Epidermal melanocyte (primary cell): Measurements from ENCODE around the gene NPM1.

Experiments
- DNase-seq: peaks from one replicate; pipeline ENCODE4 v3.0.0; 2011; ENCODE audit warnings: low spot score; ENCODE audit not compliant: insufficient read length

NPM1 gene

GRCh38 chr5:171449426-171449825, 61.8 kb downstream of the NPM1 start:
- DNase-seq = no peak

GRCh38 chr5:171450423-171451331, 63.0 kb downstream of the NPM1 start:
- DNase-seq = no peak

DNA sequence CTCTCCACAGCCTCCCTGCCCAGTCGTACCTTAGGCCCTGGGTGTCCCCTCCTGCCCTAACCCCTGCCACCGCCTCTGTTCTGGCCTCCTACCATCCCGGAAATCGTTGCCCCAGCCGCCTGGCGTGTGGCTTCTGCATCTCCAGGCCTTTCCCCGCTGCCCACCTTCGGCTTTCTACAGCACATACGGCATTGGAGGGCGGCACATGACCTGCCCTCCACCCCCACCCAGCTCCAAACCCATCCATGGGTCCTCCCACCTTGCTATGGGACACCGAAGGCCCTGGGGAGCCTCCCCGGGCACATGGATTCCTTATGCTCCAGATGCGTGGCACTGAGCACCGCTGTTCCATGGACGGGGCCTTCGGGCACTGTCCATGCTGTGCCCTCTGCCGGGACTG, 63.8 kb downstream of the NPM1 start:
- no peak for DNase-seq

DNA sequence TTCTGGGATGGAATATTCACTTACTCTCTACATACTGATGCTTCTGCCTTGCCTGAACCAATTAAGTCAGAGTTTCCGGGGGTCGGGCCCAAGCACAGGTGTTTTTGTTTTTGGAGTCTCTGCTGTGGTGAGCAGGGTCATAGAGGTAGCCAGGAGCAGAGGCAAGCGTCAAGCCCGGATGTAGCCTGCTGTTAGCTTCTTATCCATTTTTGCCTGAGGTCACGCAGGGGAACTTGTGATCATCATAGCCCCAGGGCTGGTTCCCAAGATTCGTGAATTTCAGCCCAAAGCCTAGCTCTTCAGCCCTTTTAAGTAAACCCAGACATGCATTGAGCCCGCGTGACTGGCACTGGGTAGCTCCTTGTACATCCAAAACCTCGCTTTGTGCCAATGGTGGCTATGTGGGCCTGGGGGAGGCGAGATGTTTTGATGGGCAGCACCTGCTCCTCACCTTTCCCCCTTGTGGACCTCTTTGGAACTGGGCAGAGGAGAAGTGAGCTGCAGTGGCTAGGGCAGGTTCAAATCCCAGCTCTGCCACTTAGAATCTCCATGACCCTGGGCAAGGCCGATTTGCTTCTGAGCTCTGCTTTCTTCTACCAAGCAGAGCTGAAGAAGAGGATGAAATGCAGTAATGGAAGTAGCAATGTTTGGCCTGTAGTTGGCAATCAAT, 65.5 kb downstream of the NPM1 start:
- no peak for DNase-seq

DNA sequence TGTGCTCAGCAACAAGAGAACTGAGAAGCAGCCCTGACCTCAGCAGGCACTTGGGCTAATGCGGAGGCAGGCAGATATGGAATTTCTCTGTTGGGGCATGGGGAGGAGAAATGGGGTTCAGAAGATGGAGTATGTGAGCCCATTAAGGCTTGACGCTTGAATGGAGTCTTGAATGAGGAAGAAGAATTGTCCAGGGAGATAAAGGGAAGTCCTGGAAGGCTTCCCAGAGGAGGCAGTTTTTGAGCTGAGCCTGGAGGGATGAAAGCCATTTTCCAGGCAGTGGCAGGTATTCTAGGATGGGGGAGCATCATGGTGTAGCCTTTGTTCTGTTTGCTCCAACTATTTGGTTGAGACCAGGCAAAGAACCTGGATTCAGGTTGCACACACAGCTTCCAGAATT, 66.3 kb downstream of the NPM1 start:
- no peak for DNase-seq

GRCh38 chr5:171454549-171454948, 66.9 kb downstream of the NPM1 start:
- DNase-seq = no peak

DNA sequence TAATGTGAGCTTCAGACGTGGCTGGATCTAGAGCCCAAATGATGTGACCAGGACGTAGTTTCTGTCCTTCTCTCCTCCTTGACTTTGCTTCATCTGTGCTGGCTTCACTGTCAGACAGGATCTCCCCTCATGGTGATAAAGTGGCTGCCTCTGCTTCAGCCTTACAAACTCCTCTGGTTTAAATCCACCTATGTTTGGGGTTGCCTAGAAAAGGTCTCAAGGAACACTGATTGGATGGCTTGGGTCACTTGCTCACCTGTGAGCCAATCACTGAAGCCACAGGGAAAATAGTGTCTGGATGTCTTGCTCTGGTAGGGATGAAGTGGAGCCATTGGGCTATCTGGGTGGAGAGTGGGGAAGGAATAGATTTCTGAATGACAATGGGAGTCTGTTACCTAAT, 67.9 kb downstream of the NPM1 start:
- DNase-seq = no peak

GRCh38 chr5:171457208-171457981, 69.7 kb downstream of the NPM1 start:
- DNase-seq = no peak

DNA sequence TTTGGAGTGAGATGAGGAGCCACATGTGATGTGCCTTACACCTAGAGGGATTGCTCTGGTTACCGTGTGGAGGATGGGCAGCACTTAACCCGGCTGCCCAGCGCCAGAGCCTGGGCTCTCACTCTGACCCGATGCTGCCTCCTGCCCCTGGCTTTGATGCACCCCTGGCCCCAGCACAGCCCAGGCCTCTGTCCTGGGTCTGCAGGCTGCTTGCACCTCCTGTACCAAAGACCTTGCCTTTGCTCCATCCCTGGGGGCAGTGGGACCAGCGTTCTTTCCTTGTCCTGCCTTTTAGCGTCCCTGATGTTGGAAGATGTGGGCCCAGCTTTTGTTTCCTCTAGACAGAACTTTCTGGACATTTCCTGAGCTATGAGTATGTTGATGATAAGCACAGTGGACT, 72.2 kb downstream of the NPM1 start:
- no peak for DNase-seq
